K562 (cell line): Measurements from ENCODE around the gene SLC5A11. TPM values are rescaled to one million over a fixed set of nuclear protein-coding genes. Genes with fewer than 3 reads are reported as not detected.

Source experiments
- HLTF ChIP-seq: fragments of 450-650 bp; IDR thresholded peaks from 2 replicates; pipeline ENCODE4 v1.6.1; 2016
- HNRNPUL1 ChIP-seq: fragments of 200-400 bp; formaldehyde crosslinking; IDR thresholded peaks from 2 replicates; pipeline ENCODE4 v1.6.1; 2017; ENCODE audit warnings: low read length
- PYGO2 ChIP-seq: fragments of 450-650 bp; IDR thresholded peaks from 2 replicates; pipeline ENCODE4 v1.6.1; 2016; ENCODE audit warnings: mild to moderate bottlenecking, missing genetic modification characterization, moderate library complexity, missing compliant biosample characterization
- SUPT5H ChIP-seq: fragments of 450-650 bp; IDR thresholded peaks from 2 replicates; pipeline ENCODE4 v1.6.1; 2016
- TRIM28 ChIP-seq: fragments of 450-650 bp; IDR thresholded peaks from 2 replicates; pipeline ENCODE4 v1.6.1; 2017
- TSC22D4 ChIP-seq: fragments of 450-650 bp; IDR thresholded peaks from 2 replicates; pipeline ENCODE4 v1.6.1; 2016; ENCODE audit warnings: missing genetic modification characterization, missing biosample characterization, control low read depth
- ZNF134 ChIP-seq: fragments of 250-450 bp; sonication (Bioruptor Pico); conservative IDR thresholded peaks from 2 replicates; pipeline ENCODE4 v1.4.0; 2020
- polyA plus RNA-seq, 8 experiments: library from polyadenylated mRNA; depleted of rRNA in 4 of 8; stranded (reverse) in 5 of 8; unstranded in 3 of 8; fragments of >200 nt; fragmentation: Nextera tagmentation in 2 of 8; fragmentation: Illumina TruSeq in 1 of 8; extraction: Ambion mirVana in 2 of 8; extraction: Trizol in 1 of 8; gene quantifications; 2 replicates each; pipeline versions ENCODE4 v1.2.1 to v1.2.3, GENCODE V29; 2011 to 2014; ENCODE audit warnings: inconsistent platforms in 1 of 8, missing spikeins in 1 of 8
- total RNA-seq, 7 experiments: library from RNA; depleted of rRNA in 6 of 7; stranded (reverse); fragments of >200 nt in 6 of 7; fragmentation: Illumina TruSeq in 2 of 7; extraction: Trizol in 2 of 7; gene quantifications; 2 replicates each; pipeline versions ENCODE4 v1.2.1 to v1.2.3, GENCODE V29; 2011 to 2021; ENCODE audit warnings: low replicate concordance in 1 of 7
- TF ChIP-seq, protein P1 (sequence below): fragments of 450-650 bp; IDR thresholded peaks from 2 replicates; pipeline ENCODE4 v1.6.1; 2016; ENCODE audit warnings: low read depth
- TF ChIP-seq, protein P2 (sequence below): IDR thresholded peaks from 3 replicates; pipeline ENCODE4 v1.6.1; 2011; ENCODE audit warnings: borderline replicate concordance, mild to moderate bottlenecking; ENCODE audit not compliant: insufficient read length, insufficient read depth

Gene SLC5A11
- total and polyA plus RNA-seq, 9 of the 15 experiments (the other 6 are each of a cell fraction or from before 2014, with no cell fraction given): 0.04 to 0.25 (median 0.11) TPM; not detected in 3

DNA sequence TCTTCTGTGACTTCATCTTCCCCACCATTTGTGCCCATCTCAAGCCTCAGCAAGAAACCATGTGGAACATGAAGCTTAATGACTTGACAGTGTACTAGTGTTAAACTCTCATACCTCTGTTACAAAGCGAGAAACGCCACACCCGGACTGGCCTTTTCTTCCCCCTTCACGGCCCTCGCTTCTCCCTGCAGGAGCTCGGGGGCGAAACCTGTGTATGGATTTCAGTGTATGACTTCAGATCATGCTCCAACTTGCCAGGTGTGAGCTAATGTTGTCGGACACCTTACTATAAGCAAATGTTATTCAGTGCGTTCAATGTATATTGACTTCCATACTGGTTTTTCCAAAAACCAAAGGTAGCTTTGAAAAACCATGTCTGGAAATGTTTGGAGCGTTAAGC is 20.1 kb upstream of the SLC5A11 start (continued):
- TF ChIP-seq, protein P1, sequence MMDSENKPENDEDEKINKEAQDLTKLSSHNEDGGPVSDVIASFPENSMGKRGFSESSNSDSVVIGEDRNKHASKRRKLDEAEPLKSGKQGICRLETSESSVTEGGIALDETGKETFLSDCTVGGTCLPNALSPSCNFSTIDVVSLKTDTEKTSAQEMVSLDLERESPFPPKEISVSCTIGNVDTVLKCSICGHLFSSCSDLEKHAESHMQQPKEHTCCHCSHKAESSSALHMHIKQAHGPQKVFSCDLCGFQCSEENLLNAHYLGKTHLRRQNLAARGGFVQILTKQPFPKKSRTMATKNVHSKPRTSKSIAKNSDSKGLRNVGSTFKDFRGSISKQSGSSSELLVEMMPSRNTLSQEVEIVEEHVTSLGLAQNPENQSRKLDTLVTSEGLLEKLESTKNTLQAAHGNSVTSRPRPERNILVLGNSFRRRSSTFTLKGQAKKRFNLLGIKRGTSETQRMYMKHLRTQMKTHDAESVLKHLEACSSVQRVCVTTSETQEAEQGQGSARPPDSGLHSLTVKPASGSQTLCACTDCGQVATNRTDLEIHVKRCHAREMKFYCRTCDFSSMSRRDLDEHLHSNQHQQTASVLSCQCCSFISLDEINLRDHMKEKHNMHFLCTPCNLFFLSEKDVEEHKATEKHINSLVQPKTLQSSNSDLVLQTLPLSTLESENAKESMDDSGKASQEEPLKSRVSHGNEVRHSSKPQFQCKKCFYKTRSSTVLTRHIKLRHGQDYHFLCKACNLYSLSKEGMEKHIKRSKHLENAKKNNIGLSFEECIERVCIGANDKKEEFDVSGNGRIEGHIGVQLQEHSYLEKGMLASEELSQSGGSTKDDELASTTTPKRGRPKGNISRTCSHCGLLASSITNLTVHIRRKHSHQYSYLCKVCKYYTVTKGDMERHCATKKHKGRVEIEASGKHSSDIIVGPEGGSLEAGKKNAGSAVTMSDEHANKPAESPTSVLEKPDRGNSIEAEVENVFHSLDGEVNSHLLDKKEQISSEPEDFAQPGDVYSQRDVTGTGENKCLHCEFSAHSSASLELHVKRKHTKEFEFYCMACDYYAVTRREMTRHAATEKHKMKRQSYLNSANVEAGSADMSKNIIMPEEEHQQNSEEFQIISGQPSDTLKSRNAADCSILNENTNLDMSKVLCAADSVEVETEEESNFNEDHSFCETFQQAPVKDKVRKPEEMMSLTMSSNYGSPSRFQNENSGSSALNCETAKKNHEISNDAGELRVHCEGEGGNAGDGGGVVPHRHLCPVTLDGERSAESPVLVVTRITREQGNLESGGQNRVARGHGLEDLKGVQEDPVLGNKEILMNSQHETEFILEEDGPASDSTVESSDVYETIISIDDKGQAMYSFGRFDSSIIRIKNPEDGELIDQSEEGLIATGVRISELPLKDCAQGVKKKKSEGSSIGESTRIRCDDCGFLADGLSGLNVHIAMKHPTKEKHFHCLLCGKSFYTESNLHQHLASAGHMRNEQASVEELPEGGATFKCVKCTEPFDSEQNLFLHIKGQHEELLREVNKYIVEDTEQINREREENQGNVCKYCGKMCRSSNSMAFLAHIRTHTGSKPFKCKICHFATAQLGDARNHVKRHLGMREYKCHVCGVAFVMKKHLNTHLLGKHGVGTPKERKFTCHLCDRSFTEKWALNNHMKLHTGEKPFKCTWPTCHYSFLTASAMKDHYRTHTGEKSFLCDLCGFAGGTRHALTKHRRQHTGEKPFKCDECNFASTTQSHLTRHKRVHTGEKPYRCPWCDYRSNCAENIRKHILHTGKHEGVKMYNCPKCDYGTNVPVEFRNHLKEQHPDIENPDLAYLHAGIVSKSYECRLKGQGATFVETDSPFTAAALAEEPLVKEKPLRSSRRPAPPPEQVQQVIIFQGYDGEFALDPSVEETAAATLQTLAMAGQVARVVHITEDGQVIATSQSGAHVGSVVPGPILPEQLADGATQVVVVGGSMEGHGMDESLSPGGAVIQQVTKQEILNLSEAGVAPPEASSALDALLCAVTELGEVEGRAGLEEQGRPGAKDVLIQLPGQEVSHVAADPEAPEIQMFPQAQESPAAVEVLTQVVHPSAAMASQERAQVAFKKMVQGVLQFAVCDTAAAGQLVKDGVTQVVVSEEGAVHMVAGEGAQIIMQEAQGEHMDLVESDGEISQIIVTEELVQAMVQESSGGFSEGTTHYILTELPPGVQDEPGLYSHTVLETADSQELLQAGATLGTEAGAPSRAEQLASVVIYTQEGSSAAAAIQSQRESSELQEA: no peak
- TF ChIP-seq SUPT5H (no peak), HLTF (no peak), HNRNPUL1 (no peak), ZNF134 (no peak), TRIM28 (no peak), TSC22D4 (tag) (no peak), PYGO2 (tag) (no peak)
- TF ChIP-seq, protein P2, sequence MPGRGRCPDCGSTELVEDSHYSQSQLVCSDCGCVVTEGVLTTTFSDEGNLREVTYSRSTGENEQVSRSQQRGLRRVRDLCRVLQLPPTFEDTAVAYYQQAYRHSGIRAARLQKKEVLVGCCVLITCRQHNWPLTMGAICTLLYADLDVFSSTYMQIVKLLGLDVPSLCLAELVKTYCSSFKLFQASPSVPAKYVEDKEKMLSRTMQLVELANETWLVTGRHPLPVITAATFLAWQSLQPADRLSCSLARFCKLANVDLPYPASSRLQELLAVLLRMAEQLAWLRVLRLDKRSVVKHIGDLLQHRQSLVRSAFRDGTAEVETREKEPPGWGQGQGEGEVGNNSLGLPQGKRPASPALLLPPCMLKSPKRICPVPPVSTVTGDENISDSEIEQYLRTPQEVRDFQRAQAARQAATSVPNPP: no peak
